HepG2 (cell line): ENCODE measurements around the gene DCTN3. TPM values are rescaled to one million over a fixed set of nuclear protein-coding genes. Genes with fewer than 3 reads are reported as not detected.

Source experiments
- ATAC-seq: fragments of 200-7000 bp; cut with Tn5 transposase; 3 replicates; pipeline ENCODE4 v1.9.1; 2020; ENCODE audit warnings: mild to moderate bottlenecking, moderate library complexity
- BruUV-seq: library from RNA; stranded (reverse); fragments of 400-500 nt; replicated peaks from 2 replicates; lab custom pipeline; 2021; lab: Mats Ljungman, UMichigan
- CTCF ChIA-PET: fragments of 300-600 bp; formaldehyde crosslinking; extraction: SDS; loops from one replicate; lab custom pipeline; 2021; ENCODE audit warnings: low total read pairs, inconsistent platforms, low intra/inter-chr PET ratio; lab: Yijun Ruan, JAX
- POLR2A ChIA-PET: fragments of 350-600 bp; sonication (Branson Sonifier 250); formaldehyde crosslinking; loops from one replicate; lab custom pipeline; 2020; ENCODE audit warnings: antibody characterized with exemption, inconsistent platforms; lab: Yijun Ruan, JAX
- DNase-seq: peaks from one replicate; pipeline ENCODE4 v3.0.0-alpha.2; 2015; ENCODE audit warnings: low spot score
- FAIRE-seq: peaks from 3 replicates; lab custom pipeline; 2011; peaks lifted over from hg19 to GRCh38; lab: Jason Lieb, UNC
- H2AFZ ChIP-seq: one replicate; pipeline ENCODE4 v1.6.1; 2011; ENCODE audit warnings: low read length, inconsistent platforms
- H3K27ac ChIP-seq: fragments of 300-600 bp; 3 replicates; pipeline ENCODE4 v1.8.0; 2011; ENCODE audit warnings: mixed run types, mild to moderate bottlenecking, mixed read lengths, low read length, inconsistent platforms; ENCODE audit not compliant: insufficient read depth; ENCODE audit errors: extremely low read length
- H3K27me3 ChIP-seq, 2 experiments: fragments of 200-600 bp in 1 of 2; 2 replicates in 1 of 2; 3 replicates in 1 of 2; pipeline versions ENCODE4 v1.6.0 to v1.8.0; 2011; ENCODE audit warnings: low read length in 2 of 2, mild to moderate bottlenecking in 2 of 2, moderate library complexity in 2 of 2, inconsistent platforms in 1 of 2; ENCODE audit not compliant: insufficient read depth in 2 of 2, control insufficient read depth in 1 of 2
- H3K36me3 ChIP-seq, 2 experiments: fragments of 200-600 bp in 1 of 2; replicated peaks in 1 of 2; 2 replicates in 1 of 2; 3 replicates in 1 of 2; pipeline versions ENCODE4 v1.5.1 to v1.8.0; 2011; ENCODE audit warnings: low read length in 2 of 2, inconsistent platforms in 1 of 2; ENCODE audit not compliant: insufficient read depth in 2 of 2, control insufficient read depth in 1 of 2
- H3K4me1 ChIP-seq: 2 replicates; pipeline ENCODE4 v1.5.1; 2012; ENCODE audit warnings: low read length, inconsistent platforms; ENCODE audit not compliant: insufficient read depth
- H3K4me2 ChIP-seq: 2 replicates; pipeline ENCODE4 v1.6.0; 2011; ENCODE audit warnings: low read depth, low read length, inconsistent platforms
- H3K4me3 ChIP-seq, 3 experiments: fragments of 200-600 bp in 1 of 3; sonication (generic), shearing (Covaris generic) in 1 of 3; replicated peaks in 1 of 3; 2 replicates each; pipeline ENCODE4 v1.5.1; 2011 to 2016; ENCODE audit warnings: low read length in 3 of 3, inconsistent platforms in 2 of 3, low read depth in 2 of 3, mild to moderate bottlenecking in 2 of 3, control low read depth in 1 of 3, mixed read lengths in 1 of 3; ENCODE audit not compliant: insufficient read depth in 1 of 3
- H3K79me2 ChIP-seq: one replicate; pipeline ENCODE4 v1.6.1; 2011; ENCODE audit warnings: low read length, inconsistent platforms; ENCODE audit not compliant: insufficient read depth
- H3K9ac ChIP-seq: 2 replicates; pipeline ENCODE4 v1.6.0; 2011; ENCODE audit warnings: mild to moderate bottlenecking, low read depth, low read length, inconsistent platforms; ENCODE audit not compliant: insufficient read depth
- H3K9me3 ChIP-seq: 2 replicates; pipeline ENCODE4 v1.5.1; 2012; ENCODE audit warnings: mild to moderate bottlenecking, low read length
- H4K20me1 ChIP-seq: 2 replicates; pipeline ENCODE4 v1.6.0; 2011; ENCODE audit warnings: inconsistent platforms, mild to moderate bottlenecking, low read length, moderate library complexity; ENCODE audit not compliant: insufficient read depth
- ARID2 ChIP-seq: sonication (generic); formaldehyde crosslinking; IDR thresholded peaks from 2 replicates; pipeline ENCODE4 v1.8.1; 2022; ENCODE audit warnings: mild to moderate bottlenecking, missing genetic modification reagents, borderline replicate concordance
- BATF2 ChIP-seq: sonication (generic); formaldehyde crosslinking; IDR thresholded peaks from 2 replicates; pipeline ENCODE4 v1.8.0; 2022; ENCODE audit warnings: mild to moderate bottlenecking, missing genetic modification reagents, moderate library complexity
- CAMTA2 ChIP-seq: sonication (generic); formaldehyde crosslinking; IDR thresholded peaks from 2 replicates; pipeline ENCODE4 v1.4.0; 2020; ENCODE audit warnings: mild to moderate bottlenecking, missing genetic modification reagents, borderline replicate concordance
- FOXA3 ChIP-seq: IDR thresholded peaks from 2 replicates; pipeline ENCODE4 v1.6.1; 2016; ENCODE audit warnings: missing genetic modification reagents, missing compliant biosample characterization
- HNF4A ChIP-seq: sonication (generic); formaldehyde crosslinking; IDR thresholded peaks from 2 replicates; pipeline ENCODE4 v1.4.0; 2020; ENCODE audit warnings: missing genetic modification reagents
- HNF4G ChIP-seq, 2 experiments: sonication (generic) in 1 of 2; formaldehyde crosslinking in 1 of 2; IDR thresholded peaks; 2 replicates each; pipeline versions ENCODE4 v1.4.0 to v1.6.1; 2011 to 2020; ENCODE audit warnings: borderline replicate concordance in 2 of 2, low read depth in 2 of 2, mild to moderate bottlenecking in 2 of 2, low read length in 1 of 2, missing genetic modification reagents in 1 of 2, moderate library complexity in 1 of 2
- TEAD3 ChIP-seq: optimal IDR thresholded peaks from 2 replicates; pipeline ENCODE3; 2016; ENCODE audit warnings: borderline replicate concordance
- YY1 ChIP-seq: IDR thresholded peaks from 2 replicates; pipeline ENCODE4 v1.6.1; 2011; ENCODE audit warnings: low read length, low read depth, moderate library complexity, mild to moderate bottlenecking; ENCODE audit not compliant: insufficient read depth, insufficient replicate concordance
- ZFP1 ChIP-seq: IDR thresholded peaks from 2 replicates; pipeline ENCODE4 v1.6.1; 2016
- ZMAT3 ChIP-seq: sonication (generic); formaldehyde crosslinking; conservative IDR thresholded peaks from 2 replicates; pipeline ENCODE4 v1.7.0; 2021; ENCODE audit warnings: missing genetic modification reagents
- ZNF263 ChIP-seq: sonication (generic); formaldehyde crosslinking; IDR thresholded peaks from 2 replicates; pipeline ENCODE4 v1.4.0; 2020; ENCODE audit warnings: missing genetic modification reagents
- ZNF746 ChIP-seq: sonication (generic); formaldehyde crosslinking; IDR thresholded peaks from 2 replicates; pipeline ENCODE4 v1.8.0; 2022; ENCODE audit warnings: mild to moderate bottlenecking, missing genetic modification reagents
- ZSCAN25 ChIP-seq: sonication (generic); formaldehyde crosslinking; IDR thresholded peaks from 2 replicates; pipeline ENCODE4 v1.8.0; 2022; ENCODE audit warnings: mild to moderate bottlenecking, missing genetic modification reagents
- WGBS: methylation state at CpG from one replicate; pipeline ENCODE4 v1.1.6; 2017; ENCODE audit warnings: low lambda C conversion rate; 5-methylcytosine and 5-hydroxymethylcytosine counted together
- in situ Hi-C: cut with HindIII; loops from 2 replicates; pipeline ENCODE4 v1.10.0; 2017; ENCODE audit warnings: low pct_unique_long_range_greater_than_20kb; ENCODE audit not compliant: extremely low pct_ligation_motif_present
- intact Hi-C: fragments of 100-400 bp; cut with micrococcal nuclease; formaldehyde crosslinking; loops from one replicate; pipeline ENCODE4 v1.10.0; 2022; ENCODE audit not compliant: unreplicated experiment
- polyA plus RNA-seq, 8 experiments: library from polyadenylated mRNA; depleted of rRNA in 3 of 8; stranded (reverse) in 7 of 8; unstranded in 1 of 8; fragments of >200 nt; fragmentation: Illumina TruSeq in 4 of 8; extraction: Trizol in 4 of 8; gene quantifications; 2 replicates each; pipeline versions ENCODE4 v1.2.1 to v1.2.3, GENCODE V29; 2011 to 2016; ENCODE audit warnings: low read depth in 4 of 8, missing spikeins in 1 of 8, mixed read lengths in 1 of 8; ENCODE audit not compliant: insufficient read depth in 1 of 8
- total RNA-seq, 5 experiments: library from RNA; depleted of rRNA; stranded (reverse); fragments of >200 nt; fragmentation: Illumina TruSeq; extraction: Trizol; gene quantifications; 2 replicates each; pipeline ENCODE4 v1.2.3, GENCODE V29; 2016; ENCODE audit warnings: low read depth in 1 of 5

The DCTN3 gene
- total and polyA plus RNA-seq, 2 of the 13 experiments (the other 11 are each of a cell fraction or from before 2014, with no cell fraction given): 27.4 to 34.5 TPM

- Histone ChIP-seq H3K4me3 (peak overlapping the region in 1 of 3 experiments; percentile 3; a peak in 1 of 6 replicates), H3K27ac (no peak overlapping the region), H2AFZ (no peak overlapping the region), H3K79me2 (peaks cover under 1% of the 10 kb centered on the region), H3K9me3 (no peaks in the 10 kb centered on the region), H3K4me2 (peak overlapping the region; percentile 52), H3K36me3 (peaks cover 3 to 4% of the 10 kb centered on the region in 2 experiments; a peak in 3 of 5 replicates), H3K4me1 (peaks cover 46% of the 10 kb centered on the region), H3K9ac (no peak overlapping the region), H3K27me3 (peaks cover 2 to 20% of the 10 kb centered on the region in 2 experiments; a peak in 3 of 5 replicates), H4K20me1 (no peaks in the 10 kb centered on the region)
- DNase-seq (peak; percentile 48), FAIRE-seq (peak; percentile 94), ATAC-seq (peak; percentile 66)
- 10% methylated on average over 5 of the region's 5 CpGs for WGBS
- CTCF ChIA-PET: interaction anchor here (4.5 kb wide), 1 partner anchor 17 kb away, joined by 54 read pairs; the partner anchor contains the start of gene RPP25L
- intact Hi-C loops (no loop called here), in situ Hi-C loops (no loop called here)
- no TSS peak for BruUV-seq
- POLR2A ChIA-PET: interaction anchor here (1.5 to 2.0 kb wide), 2 partner anchors 11 to 17 kb away, joined by 4 to 9 read pairs; partner anchors contain the start of gene DCTN3
- TF ChIP-seq CAMTA2 (CRISPR knock-in tag): no peak
- peak; percentile 66; the same call in 1 of the 2 replicates for TF ChIP-seq ZSCAN25
- TF ChIP-seq HNF4G (IDR thresholded peaks at IDR 0.05; ENCODE audit: borderline replicate concordance, low read depth, low read length): peak; percentile 58
- no peak for TF ChIP-seq HNF4G (CRISPR knock-in tag; IDR thresholded peaks at IDR 0.05; ENCODE audit: borderline replicate concordance, low read depth)
- peak; percentile 100 for TF ChIP-seq ZFP1
- TF ChIP-seq HNF4A: peak; percentile 69
- TF ChIP-seq YY1: no peak
- no peak for TF ChIP-seq ZMAT3 (CRISPR knock-in tag)
- TF ChIP-seq TEAD3 (CRISPR knock-in tag): peak; percentile 44
- no peak for TF ChIP-seq FOXA3 (CRISPR knock-in tag)
- TF ChIP-seq ZNF746 (CRISPR knock-in tag): peak; percentile 33; the same call in 1 of the 2 replicates
- no peak for TF ChIP-seq ARID2
- TF ChIP-seq BATF2 (CRISPR knock-in tag): no peak
- peak; percentile 93 for TF ChIP-seq ZNF263 (CRISPR knock-in tag)
Observed at GRCh38 chr9:34630402-34631154, 10.3 kb upstream of the DCTN3 start.
